Fibroblast of gingiva (primary cell): Measurements from ENCODE around the gene BCORL1.

Experiments used
- DNase-seq: peaks from one replicate; pipeline ENCODE4 v3.0.0-alpha.2; 2011; ENCODE audit warnings: low read depth

The BCORL1 gene, protein sequence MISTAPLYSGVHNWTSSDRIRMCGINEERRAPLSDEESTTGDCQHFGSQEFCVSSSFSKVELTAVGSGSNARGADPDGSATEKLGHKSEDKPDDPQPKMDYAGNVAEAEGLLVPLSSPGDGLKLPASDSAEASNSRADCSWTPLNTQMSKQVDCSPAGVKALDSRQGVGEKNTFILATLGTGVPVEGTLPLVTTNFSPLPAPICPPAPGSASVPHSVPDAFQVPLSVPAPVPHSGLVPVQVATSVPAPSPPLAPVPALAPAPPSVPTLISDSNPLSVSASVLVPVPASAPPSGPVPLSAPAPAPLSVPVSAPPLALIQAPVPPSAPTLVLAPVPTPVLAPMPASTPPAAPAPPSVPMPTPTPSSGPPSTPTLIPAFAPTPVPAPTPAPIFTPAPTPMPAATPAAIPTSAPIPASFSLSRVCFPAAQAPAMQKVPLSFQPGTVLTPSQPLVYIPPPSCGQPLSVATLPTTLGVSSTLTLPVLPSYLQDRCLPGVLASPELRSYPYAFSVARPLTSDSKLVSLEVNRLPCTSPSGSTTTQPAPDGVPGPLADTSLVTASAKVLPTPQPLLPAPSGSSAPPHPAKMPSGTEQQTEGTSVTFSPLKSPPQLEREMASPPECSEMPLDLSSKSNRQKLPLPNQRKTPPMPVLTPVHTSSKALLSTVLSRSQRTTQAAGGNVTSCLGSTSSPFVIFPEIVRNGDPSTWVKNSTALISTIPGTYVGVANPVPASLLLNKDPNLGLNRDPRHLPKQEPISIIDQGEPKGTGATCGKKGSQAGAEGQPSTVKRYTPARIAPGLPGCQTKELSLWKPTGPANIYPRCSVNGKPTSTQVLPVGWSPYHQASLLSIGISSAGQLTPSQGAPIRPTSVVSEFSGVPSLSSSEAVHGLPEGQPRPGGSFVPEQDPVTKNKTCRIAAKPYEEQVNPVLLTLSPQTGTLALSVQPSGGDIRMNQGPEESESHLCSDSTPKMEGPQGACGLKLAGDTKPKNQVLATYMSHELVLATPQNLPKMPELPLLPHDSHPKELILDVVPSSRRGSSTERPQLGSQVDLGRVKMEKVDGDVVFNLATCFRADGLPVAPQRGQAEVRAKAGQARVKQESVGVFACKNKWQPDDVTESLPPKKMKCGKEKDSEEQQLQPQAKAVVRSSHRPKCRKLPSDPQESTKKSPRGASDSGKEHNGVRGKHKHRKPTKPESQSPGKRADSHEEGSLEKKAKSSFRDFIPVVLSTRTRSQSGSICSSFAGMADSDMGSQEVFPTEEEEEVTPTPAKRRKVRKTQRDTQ (N-terminal part only)

GRCh38 chrX:129982300-129983251, at the start of gene BCORL1:
Gene BCORL1, plus strand, starts transcription at chrX:129982635. Its CDS starts 22,597 bp downstream, at chrX:130005232.
- DNase-seq = peak; percentile 96

DNA sequence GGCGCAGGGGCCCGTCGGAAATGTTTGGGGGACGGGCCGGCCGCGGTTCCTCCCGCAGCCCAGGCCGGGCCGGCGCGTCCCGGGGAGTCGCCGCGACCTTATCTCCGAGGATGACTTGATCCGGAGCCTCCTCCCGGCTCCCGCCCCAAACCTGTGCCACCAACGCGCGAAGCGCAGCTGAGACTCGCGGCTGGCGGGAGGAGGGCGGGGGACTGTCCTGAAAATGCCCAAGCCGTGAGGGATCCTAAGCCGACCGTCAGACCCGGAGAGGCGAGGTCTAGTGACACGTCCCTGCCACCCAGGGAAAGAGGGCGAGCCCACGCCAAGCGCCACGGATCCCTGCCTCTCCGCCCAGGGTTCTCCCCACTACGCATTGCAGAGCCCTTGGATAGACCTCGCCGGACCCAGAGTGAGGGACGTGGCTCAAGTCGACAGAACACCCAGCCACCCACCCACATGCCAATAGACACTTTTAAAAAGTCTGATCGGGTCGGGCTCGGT, 49.6 kb upstream of the BCORL1 start:
- no peak for DNase-seq

DNA sequence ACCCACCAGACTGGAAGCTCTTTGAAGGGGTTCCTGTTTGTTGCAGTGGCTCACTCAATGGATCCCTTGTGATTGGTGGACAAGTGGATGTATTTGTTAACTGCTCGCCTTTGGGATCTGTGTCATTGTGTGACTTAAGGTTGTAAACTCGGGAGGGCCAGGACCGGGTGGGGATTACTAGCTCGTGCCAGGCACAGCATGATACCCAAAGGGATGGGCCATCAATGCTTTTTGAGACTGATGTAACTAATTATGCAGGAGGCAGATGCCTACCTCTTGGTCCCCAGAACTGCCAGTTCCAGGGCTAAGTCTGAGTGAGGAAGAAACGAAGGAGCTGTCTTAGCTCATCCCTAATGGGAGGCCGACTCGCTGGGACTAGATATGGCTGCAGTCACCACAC, 48.7 kb upstream of the BCORL1 start:
- no peak for DNase-seq

DNA sequence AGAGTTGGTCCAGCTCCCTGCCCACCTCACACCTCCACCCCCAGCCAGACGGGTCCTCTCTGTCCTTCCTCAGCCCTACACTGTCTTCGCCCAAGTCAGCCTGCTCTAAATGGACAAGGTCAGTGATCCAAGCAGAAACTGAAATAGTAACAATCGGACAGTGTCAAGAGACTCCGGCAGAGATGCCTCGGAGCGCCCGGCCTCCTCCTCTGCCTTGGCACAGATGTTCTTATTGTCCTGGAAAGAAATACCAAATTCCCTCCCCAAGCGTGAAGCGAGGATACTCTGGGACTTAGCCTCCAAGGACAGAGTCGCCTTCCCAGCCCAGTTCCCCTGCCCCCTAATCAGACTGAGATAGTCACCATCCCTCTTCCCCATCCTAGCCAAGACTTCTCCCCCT, 48.0 kb upstream of the BCORL1 start:
- no peak for DNase-seq

DNA sequence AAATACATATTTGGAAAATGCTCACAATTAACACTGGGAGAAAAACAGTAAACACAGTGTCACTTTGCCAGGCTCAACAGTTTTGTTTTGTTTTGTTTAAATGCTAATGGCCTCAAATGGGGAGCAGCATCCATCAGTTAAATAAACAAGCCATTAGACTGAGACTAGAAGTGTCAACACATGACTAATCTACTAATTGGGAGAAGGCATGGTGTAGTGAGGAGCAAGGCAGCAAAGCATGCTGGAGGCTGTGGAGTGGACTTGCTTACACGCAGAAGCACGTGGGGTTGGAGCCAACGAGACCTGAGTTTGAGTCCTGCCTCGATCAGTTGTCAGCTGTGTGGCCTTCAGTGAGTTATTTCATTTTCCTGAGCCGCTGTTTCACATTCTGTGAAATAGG, 47.5 kb upstream of the BCORL1 start:
- DNase-seq = no peak

DNA sequence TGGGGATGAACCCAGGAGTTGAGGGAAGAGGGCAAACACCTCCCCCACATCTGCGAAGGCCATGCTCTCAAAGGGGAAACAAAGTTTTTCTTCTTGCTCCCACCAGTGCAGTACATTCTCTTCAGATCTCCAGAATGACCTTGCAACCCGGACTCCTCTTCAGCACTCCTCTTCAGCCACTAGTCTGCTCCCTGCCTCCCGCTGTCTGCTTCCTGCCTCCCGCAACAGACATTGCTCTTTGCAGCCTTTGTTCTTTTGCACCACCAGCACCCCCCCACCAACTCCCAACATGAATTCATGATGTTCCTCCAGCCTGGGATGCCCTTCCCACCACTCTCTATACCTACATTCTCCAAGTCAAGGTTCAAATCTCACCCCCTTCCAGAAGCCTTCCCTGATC, 44.4 kb upstream of the BCORL1 start:
- no peak for DNase-seq

GRCh38 chrX:129939986-129940385, 42.4 kb upstream of the BCORL1 start:
- no peak for DNase-seq

GRCh38 chrX:129940721-129941120, 41.7 kb upstream of the BCORL1 start:
- DNase-seq = no peak

GRCh38 chrX:129945131-129945530, 37.3 kb upstream of the BCORL1 start:
- DNase-seq = peak; percentile 26

DNA sequence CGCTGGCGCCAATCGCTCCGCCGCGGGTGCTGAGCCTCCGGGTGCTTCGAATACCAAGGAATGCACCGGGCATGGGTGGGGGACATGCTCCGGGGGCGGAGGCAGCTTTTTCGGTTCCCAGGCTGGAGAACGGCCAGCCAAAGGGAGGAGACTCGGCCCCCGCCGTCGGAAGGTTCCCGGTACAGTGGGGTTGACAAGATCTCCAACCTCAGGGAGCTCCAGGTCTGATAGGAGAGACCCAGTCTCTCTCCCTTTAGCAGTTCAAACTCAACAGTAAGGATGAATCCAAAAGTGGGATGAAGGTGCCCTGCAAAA, 29.1 kb upstream of the BCORL1 start:
- DNase-seq = no peak

DNA sequence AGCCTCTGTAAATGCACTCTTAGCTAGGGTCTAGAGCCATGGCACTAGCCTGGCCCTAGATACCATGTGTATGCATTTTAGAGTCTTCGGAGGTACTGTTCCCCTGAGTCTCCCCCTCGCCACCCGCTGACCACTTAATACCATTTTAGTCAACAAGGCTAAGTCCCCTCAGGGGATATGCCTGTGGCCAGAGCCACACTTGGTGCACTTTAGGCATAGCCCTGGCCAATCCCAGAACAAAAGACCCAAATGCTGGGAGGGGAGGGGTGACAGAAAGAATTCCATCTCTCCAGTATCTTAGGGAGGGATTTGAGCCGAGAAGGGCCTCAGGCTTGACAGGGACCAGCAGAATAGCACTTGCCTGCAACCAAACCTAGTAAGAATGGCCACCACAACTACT, 28.6 kb upstream of the BCORL1 start:
- no peak for DNase-seq

DNA sequence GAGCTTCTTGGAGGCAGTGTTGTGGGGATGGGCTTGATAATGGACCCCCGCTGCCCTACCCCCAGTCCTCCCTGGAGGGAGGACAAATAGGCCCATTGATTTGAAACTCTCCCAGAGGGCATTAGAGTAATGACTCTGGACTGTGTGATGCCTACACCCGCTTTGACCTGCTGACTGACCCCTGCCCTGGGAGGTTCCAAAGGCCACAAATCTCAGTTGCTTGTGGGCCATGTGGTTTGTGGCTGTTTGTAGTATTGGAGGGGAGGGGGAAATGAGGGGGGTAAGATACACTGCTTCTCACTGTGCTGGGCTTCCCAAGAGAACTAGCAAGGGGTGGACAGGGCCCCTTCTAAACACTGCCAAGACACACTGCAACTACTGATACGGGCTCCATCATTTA, 27.6 kb upstream of the BCORL1 start:
- no peak for DNase-seq

- no peak for DNase-seq
These were observed 26.8 kb upstream of the BCORL1 start for GRCh38 chrX:129955682-129956081.

DNA sequence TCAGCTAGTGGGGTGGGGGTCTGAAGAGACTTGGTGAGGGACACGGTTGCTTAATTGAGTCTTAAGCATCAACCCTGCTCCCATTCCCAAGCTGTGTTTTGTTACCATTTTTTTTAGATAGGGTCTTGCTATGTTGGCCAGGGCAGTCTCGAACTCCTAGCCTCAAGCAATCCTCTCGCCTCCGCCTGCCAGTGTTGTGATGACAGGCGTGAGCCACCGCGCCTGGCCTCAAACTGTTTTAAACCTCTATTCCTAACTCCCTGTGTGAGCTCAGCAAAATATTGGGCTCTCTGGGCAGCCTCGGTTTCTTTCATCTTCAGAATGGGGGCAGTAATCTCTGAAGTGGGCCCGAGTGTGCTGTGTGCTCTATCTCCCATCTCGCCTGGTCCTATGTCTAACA, 26.3 kb upstream of the BCORL1 start:
- no peak for DNase-seq

GRCh38 chrX:129956765-129957164, 25.7 kb upstream of the BCORL1 start:
- no peak for DNase-seq

DNA sequence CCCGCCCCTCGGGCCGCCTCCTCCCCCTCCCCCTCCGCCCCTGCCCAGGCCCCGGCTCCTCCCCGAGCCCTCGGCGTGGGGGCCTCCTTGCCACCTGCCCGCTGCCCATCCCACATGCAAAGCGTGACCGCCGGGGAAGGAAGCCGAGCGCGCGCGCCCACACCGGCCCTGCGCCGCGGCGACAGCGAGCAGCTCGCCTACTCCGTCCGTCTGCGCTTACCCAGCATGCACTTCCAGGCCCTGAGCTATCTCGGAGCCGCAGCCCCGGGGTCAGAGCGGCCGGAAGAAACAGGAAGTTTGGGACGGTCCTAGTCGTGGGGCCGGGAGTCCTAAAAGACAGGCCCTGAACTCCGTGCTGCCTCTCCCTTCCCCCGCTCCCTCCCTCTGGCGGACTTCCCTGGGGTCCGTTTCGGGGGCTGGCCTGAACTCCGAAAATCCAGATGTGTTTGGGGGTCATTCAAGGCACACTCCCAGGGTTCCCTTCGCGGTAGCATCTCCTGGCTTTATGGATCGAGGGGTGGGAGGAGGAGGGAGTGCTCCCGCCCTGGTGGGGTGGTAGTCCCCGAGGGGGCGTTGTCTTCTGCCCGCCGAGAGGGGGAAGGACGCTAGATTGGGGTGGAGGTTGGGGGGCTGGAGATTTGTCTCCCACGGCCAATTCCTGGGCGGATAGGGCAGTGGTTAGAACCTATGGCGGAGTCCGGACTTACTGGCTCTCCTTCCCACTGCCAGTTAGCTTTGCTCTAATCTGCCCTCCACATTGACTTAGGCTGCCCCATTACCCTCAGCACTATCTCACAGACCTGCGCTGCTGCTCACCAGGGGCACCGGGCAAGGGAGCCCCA, 25.0 kb upstream of the BCORL1 start:
- DNase-seq = peak; percentile 32

GRCh38 chrX:129958083-129958465, 24.4 kb upstream of the BCORL1 start:
- no peak for DNase-seq

DNA sequence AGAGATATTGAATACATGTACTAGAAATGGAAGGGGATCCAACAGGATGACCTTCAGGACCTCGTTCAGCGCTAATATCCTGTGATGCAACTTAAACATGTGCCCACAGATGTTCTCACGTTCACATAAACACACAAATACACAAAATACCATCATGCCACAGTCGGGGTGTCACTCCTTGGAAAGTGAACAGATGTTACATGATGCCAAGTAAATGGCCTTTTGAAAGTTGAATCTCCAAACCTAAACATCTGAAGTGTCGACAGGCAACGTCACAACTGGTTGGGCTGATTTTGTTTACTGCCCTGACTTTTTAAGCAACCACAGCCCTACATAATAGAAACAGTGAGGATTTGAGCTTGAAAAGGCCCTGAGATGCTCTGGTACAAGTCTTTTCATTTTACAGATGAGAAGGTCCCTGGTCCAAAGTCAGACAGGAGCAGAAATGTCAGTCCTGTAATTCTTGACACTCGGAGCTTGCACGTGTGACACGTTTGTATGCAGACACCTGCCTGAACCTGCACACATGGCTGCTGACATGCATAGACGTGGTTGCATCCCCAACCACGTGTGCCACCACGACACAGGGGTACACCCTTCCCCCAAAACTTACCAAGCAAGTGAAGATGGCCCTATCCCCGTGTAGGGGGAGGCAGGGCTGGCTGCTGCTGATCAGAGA, 23.5 kb upstream of the BCORL1 start:
- peak; percentile 71 for DNase-seq

GRCh38 chrX:129959493-129959832, 23.0 kb upstream of the BCORL1 start:
- DNase-seq = no peak
